Gastrocnemius medialis (tissue), 4 donors: ENCODE data around the gene TANGO2.

Source experiments
- POLR2A ChIP-seq, 2 donors: fragments of 450-650 bp; IDR thresholded peaks; one replicate each; pipeline ENCODE4 v1.6.1; 2017; ENCODE audit warnings: antibody characterized with exemption in 2 of 2, mild to moderate bottlenecking in 2 of 2, moderate library complexity in 2 of 2
- TF ChIP-seq, protein P1 (sequence below), 5 experiments: fragments of 450-650 bp in 3 of 5; fragments of 200-600 bp in 2 of 5; sonication (generic) in 2 of 5; IDR thresholded peaks in 4 of 5; conservative IDR thresholded peaks in 1 of 5; 1 replicate in 4 of 5; 2 replicates in 1 of 5; pipeline ENCODE4 v1.5.1; 2016 to 2019; ENCODE audit warnings: antibody characterized with exemption in 5 of 5, mild to moderate bottlenecking in 3 of 5, moderate library complexity in 3 of 5

DNA sequence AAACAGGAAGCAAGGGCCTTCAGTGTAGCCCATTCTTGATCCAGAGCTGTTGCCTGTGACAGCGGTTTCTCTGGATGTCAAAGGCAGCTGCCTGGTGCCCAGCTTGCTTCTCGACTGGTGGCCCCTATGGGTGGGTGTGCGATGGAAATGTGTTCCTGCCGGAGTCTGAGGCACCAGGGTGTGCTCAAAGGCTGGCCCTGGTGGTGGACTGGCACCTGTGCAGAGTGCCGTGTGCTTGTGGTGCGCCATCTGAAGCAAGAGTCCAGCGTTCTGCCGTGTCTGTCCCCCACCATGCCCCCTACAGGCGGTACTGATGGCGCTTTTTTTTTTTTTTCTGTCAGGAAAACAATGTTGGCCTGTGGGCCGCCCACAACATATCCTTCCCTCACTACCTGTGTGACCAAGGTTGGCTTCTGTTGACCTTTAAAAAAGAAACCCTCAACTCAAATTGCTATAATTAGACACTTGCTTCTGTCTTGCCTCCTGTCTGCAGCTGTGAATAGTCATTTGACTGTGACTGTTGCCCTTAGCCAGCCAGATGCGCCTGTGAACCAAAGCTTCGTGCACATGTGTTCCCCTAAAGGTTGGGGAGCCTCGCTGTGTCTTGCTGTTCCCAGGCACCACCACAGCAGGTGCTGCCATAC lies 90.3 kb downstream of the TANGO2 start:
- TF ChIP-seq, protein P1, sequence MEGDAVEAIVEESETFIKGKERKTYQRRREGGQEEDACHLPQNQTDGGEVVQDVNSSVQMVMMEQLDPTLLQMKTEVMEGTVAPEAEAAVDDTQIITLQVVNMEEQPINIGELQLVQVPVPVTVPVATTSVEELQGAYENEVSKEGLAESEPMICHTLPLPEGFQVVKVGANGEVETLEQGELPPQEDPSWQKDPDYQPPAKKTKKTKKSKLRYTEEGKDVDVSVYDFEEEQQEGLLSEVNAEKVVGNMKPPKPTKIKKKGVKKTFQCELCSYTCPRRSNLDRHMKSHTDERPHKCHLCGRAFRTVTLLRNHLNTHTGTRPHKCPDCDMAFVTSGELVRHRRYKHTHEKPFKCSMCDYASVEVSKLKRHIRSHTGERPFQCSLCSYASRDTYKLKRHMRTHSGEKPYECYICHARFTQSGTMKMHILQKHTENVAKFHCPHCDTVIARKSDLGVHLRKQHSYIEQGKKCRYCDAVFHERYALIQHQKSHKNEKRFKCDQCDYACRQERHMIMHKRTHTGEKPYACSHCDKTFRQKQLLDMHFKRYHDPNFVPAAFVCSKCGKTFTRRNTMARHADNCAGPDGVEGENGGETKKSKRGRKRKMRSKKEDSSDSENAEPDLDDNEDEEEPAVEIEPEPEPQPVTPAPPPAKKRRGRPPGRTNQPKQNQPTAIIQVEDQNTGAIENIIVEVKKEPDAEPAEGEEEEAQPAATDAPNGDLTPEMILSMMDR (IDR thresholded peaks at IDR 0.05 in 4 of 5, conservative IDR thresholded peaks at IDR 0.05 in 1 of 5), result peak in 4 of 5 experiments; percentile 6 to 29 (median 17)
- TF ChIP-seq POLR2A (IDR thresholded peaks at IDR 0.05), result no peak
